HepG2 (cell line): Measurements from ENCODE around the gene LYZL1. TPM values are rescaled to one million over a fixed set of nuclear protein-coding genes. Genes with fewer than 3 reads are reported as not detected.

Experiments used
- ATAC-seq: fragments of 200-7000 bp; cut with Tn5 transposase; 3 replicates; pipeline ENCODE4 v1.9.1; 2020; ENCODE audit warnings: mild to moderate bottlenecking, moderate library complexity
- BruUV-seq: library from RNA; stranded (reverse); fragments of 400-500 nt; replicated peaks from 2 replicates; lab custom pipeline; 2021; lab: Mats Ljungman, UMichigan
- CTCF ChIA-PET: fragments of 300-600 bp; formaldehyde crosslinking; extraction: SDS; loops from one replicate; lab custom pipeline; 2021; ENCODE audit warnings: low total read pairs, inconsistent platforms, low intra/inter-chr PET ratio; lab: Yijun Ruan, JAX
- POLR2A ChIA-PET: fragments of 350-600 bp; sonication (Branson Sonifier 250); formaldehyde crosslinking; loops from one replicate; lab custom pipeline; 2020; ENCODE audit warnings: antibody characterized with exemption, inconsistent platforms; lab: Yijun Ruan, JAX
- DNase-seq: peaks from one replicate; pipeline ENCODE4 v3.0.0-alpha.2; 2015; ENCODE audit warnings: low spot score
- FAIRE-seq: peaks from 3 replicates; lab custom pipeline; 2011; peaks lifted over from hg19 to GRCh38; lab: Jason Lieb, UNC
- H2AFZ ChIP-seq: one replicate; pipeline ENCODE4 v1.6.1; 2011; ENCODE audit warnings: low read length, inconsistent platforms
- H3K27ac ChIP-seq: fragments of 300-600 bp; 3 replicates; pipeline ENCODE4 v1.8.0; 2011; ENCODE audit warnings: mixed run types, mild to moderate bottlenecking, mixed read lengths, low read length, inconsistent platforms; ENCODE audit not compliant: insufficient read depth; ENCODE audit errors: extremely low read length
- H3K27me3 ChIP-seq, 2 experiments: fragments of 200-600 bp in 1 of 2; 2 replicates in 1 of 2; 3 replicates in 1 of 2; pipeline versions ENCODE4 v1.6.0 to v1.8.0; 2011; ENCODE audit warnings: low read length in 2 of 2, mild to moderate bottlenecking in 2 of 2, moderate library complexity in 2 of 2, inconsistent platforms in 1 of 2; ENCODE audit not compliant: insufficient read depth in 2 of 2, control insufficient read depth in 1 of 2
- H3K36me3 ChIP-seq, 2 experiments: fragments of 200-600 bp in 1 of 2; replicated peaks in 1 of 2; 2 replicates in 1 of 2; 3 replicates in 1 of 2; pipeline versions ENCODE4 v1.5.1 to v1.8.0; 2011; ENCODE audit warnings: low read length in 2 of 2, inconsistent platforms in 1 of 2; ENCODE audit not compliant: insufficient read depth in 2 of 2, control insufficient read depth in 1 of 2
- H3K4me1 ChIP-seq: 2 replicates; pipeline ENCODE4 v1.5.1; 2012; ENCODE audit warnings: low read length, inconsistent platforms; ENCODE audit not compliant: insufficient read depth
- H3K4me2 ChIP-seq: 2 replicates; pipeline ENCODE4 v1.6.0; 2011; ENCODE audit warnings: low read depth, low read length, inconsistent platforms
- H3K4me3 ChIP-seq, 3 experiments: fragments of 200-600 bp in 1 of 3; sonication (generic), shearing (Covaris generic) in 1 of 3; replicated peaks in 1 of 3; 2 replicates each; pipeline ENCODE4 v1.5.1; 2011 to 2016; ENCODE audit warnings: low read length in 3 of 3, inconsistent platforms in 2 of 3, low read depth in 2 of 3, mild to moderate bottlenecking in 2 of 3, control low read depth in 1 of 3, mixed read lengths in 1 of 3; ENCODE audit not compliant: insufficient read depth in 1 of 3
- H3K79me2 ChIP-seq: one replicate; pipeline ENCODE4 v1.6.1; 2011; ENCODE audit warnings: low read length, inconsistent platforms; ENCODE audit not compliant: insufficient read depth
- H3K9ac ChIP-seq: 2 replicates; pipeline ENCODE4 v1.6.0; 2011; ENCODE audit warnings: mild to moderate bottlenecking, low read depth, low read length, inconsistent platforms; ENCODE audit not compliant: insufficient read depth
- H3K9me3 ChIP-seq: 2 replicates; pipeline ENCODE4 v1.5.1; 2012; ENCODE audit warnings: mild to moderate bottlenecking, low read length
- H4K20me1 ChIP-seq: 2 replicates; pipeline ENCODE4 v1.6.0; 2011; ENCODE audit warnings: inconsistent platforms, mild to moderate bottlenecking, low read length, moderate library complexity; ENCODE audit not compliant: insufficient read depth
- FIP1L1 ChIP-seq: fragments of 200-400 bp; formaldehyde crosslinking; IDR thresholded peaks from 2 replicates; pipeline ENCODE4 v1.6.1; 2018; ENCODE audit warnings: low read depth, mild to moderate bottlenecking, low read length, moderate library complexity, borderline replicate concordance; ENCODE audit not compliant: insufficient read depth
- NFIB ChIP-seq: sonication (generic); formaldehyde crosslinking; IDR thresholded peaks from 2 replicates; pipeline ENCODE4 v1.9.0; 2021; ENCODE audit warnings: missing genetic modification reagents, mild to moderate bottlenecking, borderline replicate concordance
- ZNF207 ChIP-seq: fragments of 450-650 bp; IDR thresholded peaks from 2 replicates; pipeline ENCODE4 v1.6.1; 2016; ENCODE audit warnings: antibody characterized with exemption, borderline replicate concordance
- ZNF234 ChIP-seq: sonication (generic); formaldehyde crosslinking; conservative IDR thresholded peaks from 2 replicates; pipeline ENCODE4 v1.5.1; 2020; ENCODE audit warnings: mild to moderate bottlenecking, missing genetic modification reagents
- ZNF431 ChIP-seq: sonication (generic); formaldehyde crosslinking; IDR thresholded peaks from 2 replicates; pipeline ENCODE4 v1.9.0; 2022; ENCODE audit warnings: missing genetic modification reagents, low read depth, mild to moderate bottlenecking, borderline replicate concordance
- ZNF549 ChIP-seq: sonication (generic); formaldehyde crosslinking; IDR thresholded peaks from 2 replicates; pipeline ENCODE4 v1.5.0; 2020; ENCODE audit warnings: missing genetic modification reagents
- ZNF703 ChIP-seq: sonication (generic); formaldehyde crosslinking; IDR thresholded peaks from 2 replicates; pipeline ENCODE4 v1.5.1; 2020; ENCODE audit warnings: missing genetic modification reagents, mild to moderate bottlenecking, moderate library complexity, borderline replicate concordance
- ZNF724P ChIP-seq: sonication (generic); formaldehyde crosslinking; IDR thresholded peaks from 2 replicates; pipeline ENCODE4 v1.8.0; 2022; ENCODE audit warnings: missing genetic modification reagents, borderline replicate concordance
- ZNF768 ChIP-seq: sonication (generic); formaldehyde crosslinking; IDR thresholded peaks from 2 replicates; pipeline ENCODE4 v1.4.0; 2020; ENCODE audit warnings: missing genetic modification reagents
- WGBS: methylation state at CpG from one replicate; pipeline ENCODE4 v1.1.6; 2017; ENCODE audit warnings: low lambda C conversion rate; 5-methylcytosine and 5-hydroxymethylcytosine counted together
- in situ Hi-C: cut with HindIII; loops from 2 replicates; pipeline ENCODE4 v1.10.0; 2017; ENCODE audit warnings: low pct_unique_long_range_greater_than_20kb; ENCODE audit not compliant: extremely low pct_ligation_motif_present
- intact Hi-C: fragments of 100-400 bp; cut with micrococcal nuclease; formaldehyde crosslinking; loops from one replicate; pipeline ENCODE4 v1.10.0; 2022; ENCODE audit not compliant: unreplicated experiment
- polyA plus RNA-seq, 8 experiments: library from polyadenylated mRNA; depleted of rRNA in 3 of 8; stranded (reverse) in 7 of 8; unstranded in 1 of 8; fragments of >200 nt; fragmentation: Illumina TruSeq in 4 of 8; extraction: Trizol in 4 of 8; gene quantifications; 2 replicates each; pipeline versions ENCODE4 v1.2.1 to v1.2.3, GENCODE V29; 2011 to 2016; ENCODE audit warnings: low read depth in 4 of 8, missing spikeins in 1 of 8, mixed read lengths in 1 of 8; ENCODE audit not compliant: insufficient read depth in 1 of 8
- total RNA-seq, 5 experiments: library from RNA; depleted of rRNA; stranded (reverse); fragments of >200 nt; fragmentation: Illumina TruSeq; extraction: Trizol; gene quantifications; 2 replicates each; pipeline ENCODE4 v1.2.3, GENCODE V29; 2016; ENCODE audit warnings: low read depth in 1 of 5
- TF ChIP-seq, protein P1 (sequence below): sonication (generic); formaldehyde crosslinking; IDR thresholded peaks from 2 replicates; pipeline ENCODE4 v1.4.0; 2020; ENCODE audit warnings: missing genetic modification reagents
- TF ChIP-seq, protein P2 (sequence below): sonication (generic); formaldehyde crosslinking; IDR thresholded peaks from 2 replicates; pipeline ENCODE4 v1.4.0; 2020; ENCODE audit warnings: low read depth, mild to moderate bottlenecking, missing genetic modification reagents

LYZL1 gene
- total and polyA plus RNA-seq, 2 of the 13 experiments (the other 11 are each of a cell fraction or from before 2014, with no cell fraction given): not detected

DNA sequence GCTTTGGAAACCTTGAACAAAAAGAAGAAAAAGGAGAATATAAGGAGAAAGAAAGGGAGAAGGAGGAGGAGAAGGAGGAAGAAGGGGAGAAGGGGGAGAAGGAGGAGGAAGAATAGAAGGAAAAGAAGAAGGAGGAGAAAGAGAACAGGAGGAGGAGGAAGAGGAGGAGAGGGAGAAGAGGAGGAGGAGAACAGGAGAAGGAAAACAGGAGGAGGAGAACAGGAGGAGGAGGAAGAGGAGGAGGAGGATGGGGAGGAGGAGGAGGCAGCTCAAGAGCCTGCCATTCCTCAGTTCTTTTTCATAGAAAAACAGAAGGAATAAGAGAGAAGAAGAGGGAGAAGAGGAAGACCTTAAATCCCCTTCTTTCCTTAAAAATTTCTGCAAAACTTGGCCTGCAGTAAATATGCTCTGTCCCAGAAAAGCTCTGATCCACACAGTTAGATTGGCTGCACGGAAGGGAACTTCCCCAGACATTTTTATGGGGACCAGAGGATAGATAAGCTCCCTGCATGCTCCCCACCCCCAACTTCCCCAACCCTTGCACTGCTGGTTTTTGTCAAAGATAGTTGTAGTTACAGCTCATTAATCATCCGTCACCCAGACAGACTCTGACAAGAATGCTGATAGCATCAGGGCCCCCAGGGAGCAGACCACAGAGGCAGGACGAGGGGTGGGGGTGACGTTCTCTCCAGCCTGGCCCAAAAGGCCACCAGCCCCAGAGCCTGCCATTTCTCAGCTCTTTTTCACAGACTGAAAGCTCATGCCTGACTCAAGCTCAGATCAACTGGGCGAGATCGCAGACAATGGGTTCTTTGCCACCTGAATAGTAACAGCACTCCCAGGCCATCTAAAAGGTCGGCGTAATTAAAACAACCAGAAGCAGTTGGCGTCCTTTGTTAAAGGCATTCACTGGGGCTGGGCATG is 34.5 kb upstream of the LYZL1 start:
- ChIA-PET POLR2A (no interaction called here), CTCF (no interaction called here)
- WGBS: 44% methylated on average over 7 of the region's 9 CpGs
- BruUV-seq: no TSS peak
- Histone ChIP-seq H3K9me3 (no peaks in the 10 kb centered on the region), H4K20me1 (no peaks in the 10 kb centered on the region), H3K4me3 (no peak overlapping the region), H3K4me1 (peaks cover 28% of the 10 kb centered on the region), H3K36me3 (no peaks in the 10 kb centered on the region), H3K27me3 (peaks cover 0 to 7% of the 10 kb centered on the region in 2 experiments; a peak in 1 of 5 replicates), H3K4me2 (no peak overlapping the region), H3K27ac (no peak overlapping the region), H3K9ac (no peak overlapping the region), H2AFZ (no peak overlapping the region), H3K79me2 (no peaks in the 10 kb centered on the region)
- no peak for TF ChIP-seq ZNF768 (CRISPR knock-in tag)
- TF ChIP-seq NFIB (CRISPR knock-in tag): no peak
- TF ChIP-seq ZNF549 (CRISPR knock-in tag): no peak
- TF ChIP-seq, protein P1, sequence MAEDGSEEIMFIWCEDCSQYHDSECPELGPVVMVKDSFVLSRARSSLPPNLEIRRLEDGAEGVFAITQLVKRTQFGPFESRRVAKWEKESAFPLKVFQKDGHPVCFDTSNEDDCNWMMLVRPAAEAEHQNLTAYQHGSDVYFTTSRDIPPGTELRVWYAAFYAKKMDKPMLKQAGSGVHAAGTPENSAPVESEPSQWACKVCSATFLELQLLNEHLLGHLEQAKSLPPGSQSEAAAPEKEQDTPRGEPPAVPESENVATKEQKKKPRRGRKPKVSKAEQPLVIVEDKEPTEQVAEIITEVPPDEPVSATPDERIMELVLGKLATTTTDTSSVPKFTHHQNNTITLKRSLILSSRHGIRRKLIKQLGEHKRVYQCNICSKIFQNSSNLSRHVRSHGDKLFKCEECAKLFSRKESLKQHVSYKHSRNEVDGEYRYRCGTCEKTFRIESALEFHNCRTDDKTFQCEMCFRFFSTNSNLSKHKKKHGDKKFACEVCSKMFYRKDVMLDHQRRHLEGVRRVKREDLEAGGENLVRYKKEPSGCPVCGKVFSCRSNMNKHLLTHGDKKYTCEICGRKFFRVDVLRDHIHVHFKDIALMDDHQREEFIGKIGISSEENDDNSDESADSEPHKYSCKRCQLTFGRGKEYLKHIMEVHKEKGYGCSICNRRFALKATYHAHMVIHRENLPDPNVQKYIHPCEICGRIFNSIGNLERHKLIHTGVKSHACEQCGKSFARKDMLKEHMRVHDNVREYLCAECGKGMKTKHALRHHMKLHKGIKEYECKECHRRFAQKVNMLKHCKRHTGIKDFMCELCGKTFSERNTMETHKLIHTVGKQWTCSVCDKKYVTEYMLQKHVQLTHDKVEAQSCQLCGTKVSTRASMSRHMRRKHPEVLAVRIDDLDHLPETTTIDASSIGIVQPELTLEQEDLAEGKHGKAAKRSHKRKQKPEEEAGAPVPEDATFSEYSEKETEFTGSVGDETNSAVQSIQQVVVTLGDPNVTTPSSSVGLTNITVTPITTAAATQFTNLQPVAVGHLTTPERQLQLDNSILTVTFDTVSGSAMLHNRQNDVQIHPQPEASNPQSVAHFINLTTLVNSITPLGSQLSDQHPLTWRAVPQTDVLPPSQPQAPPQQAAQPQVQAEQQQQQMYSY (CRISPR knock-in tag): no peak
- no peak for TF ChIP-seq ZNF207
- TF ChIP-seq ZNF703 (CRISPR knock-in tag): no peak
- no peak for TF ChIP-seq ZNF431 (CRISPR knock-in tag)
- no peak for TF ChIP-seq FIP1L1
- TF ChIP-seq, protein P2, sequence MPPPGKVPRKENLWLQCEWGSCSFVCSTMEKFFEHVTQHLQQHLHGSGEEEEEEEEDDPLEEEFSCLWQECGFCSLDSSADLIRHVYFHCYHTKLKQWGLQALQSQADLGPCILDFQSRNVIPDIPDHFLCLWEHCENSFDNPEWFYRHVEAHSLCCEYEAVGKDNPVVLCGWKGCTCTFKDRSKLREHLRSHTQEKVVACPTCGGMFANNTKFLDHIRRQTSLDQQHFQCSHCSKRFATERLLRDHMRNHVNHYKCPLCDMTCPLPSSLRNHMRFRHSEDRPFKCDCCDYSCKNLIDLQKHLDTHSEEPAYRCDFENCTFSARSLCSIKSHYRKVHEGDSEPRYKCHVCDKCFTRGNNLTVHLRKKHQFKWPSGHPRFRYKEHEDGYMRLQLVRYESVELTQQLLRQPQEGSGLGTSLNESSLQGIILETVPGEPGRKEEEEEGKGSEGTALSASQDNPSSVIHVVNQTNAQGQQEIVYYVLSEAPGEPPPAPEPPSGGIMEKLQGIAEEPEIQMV: no peak
- no peak for TF ChIP-seq ZNF724P (CRISPR knock-in tag)
- no peak for TF ChIP-seq ZNF234 (CRISPR knock-in tag)
- in situ Hi-C loops: no loop called here
- ATAC-seq (no peak), FAIRE-seq (no peak), DNase-seq (no peak)
- intact Hi-C loops: no loop called here
